ENCODE data around the gene VPS13D.

VPS13D gene

DNA sequence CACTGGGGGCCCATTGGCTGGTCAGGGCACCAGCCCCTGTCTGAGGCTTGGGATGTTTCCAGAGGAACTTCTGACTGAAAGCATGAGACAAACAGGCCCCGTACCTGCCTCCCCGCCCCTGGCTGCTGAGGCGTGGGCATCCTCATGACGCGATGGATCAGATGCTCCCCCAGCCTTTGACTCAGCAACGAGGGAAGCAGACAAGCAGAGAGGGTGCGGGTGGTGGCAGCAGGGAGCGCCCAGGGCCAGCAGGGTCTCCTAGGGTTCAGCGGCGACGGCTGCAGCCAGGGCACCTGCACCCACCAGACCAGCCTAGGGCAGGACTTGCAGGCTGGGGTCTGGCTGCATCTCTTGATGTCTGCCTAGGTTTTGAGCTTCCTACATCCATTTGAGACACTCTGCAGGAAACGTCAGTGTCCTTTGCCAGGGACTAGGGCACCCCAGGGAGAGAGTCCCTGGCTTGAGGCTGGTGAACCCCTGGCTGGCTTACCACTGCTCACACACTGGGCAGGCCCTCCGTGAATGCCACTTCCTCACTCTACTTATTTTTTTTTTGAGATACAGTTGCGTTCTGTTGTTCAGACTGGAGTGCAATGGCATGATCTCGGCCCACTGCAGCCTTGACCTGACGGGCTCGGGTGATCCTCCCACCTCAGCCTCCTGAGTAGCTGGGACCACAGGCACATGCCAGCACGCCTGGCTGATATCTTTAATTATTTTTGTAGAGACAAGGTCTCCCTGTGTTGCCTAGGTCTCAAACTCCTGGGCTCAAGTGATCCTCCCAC lies 324.9 kb downstream of the VPS13D start:
- DNase-seq (ENCODE audit: low read depth) = no peak

DNA sequence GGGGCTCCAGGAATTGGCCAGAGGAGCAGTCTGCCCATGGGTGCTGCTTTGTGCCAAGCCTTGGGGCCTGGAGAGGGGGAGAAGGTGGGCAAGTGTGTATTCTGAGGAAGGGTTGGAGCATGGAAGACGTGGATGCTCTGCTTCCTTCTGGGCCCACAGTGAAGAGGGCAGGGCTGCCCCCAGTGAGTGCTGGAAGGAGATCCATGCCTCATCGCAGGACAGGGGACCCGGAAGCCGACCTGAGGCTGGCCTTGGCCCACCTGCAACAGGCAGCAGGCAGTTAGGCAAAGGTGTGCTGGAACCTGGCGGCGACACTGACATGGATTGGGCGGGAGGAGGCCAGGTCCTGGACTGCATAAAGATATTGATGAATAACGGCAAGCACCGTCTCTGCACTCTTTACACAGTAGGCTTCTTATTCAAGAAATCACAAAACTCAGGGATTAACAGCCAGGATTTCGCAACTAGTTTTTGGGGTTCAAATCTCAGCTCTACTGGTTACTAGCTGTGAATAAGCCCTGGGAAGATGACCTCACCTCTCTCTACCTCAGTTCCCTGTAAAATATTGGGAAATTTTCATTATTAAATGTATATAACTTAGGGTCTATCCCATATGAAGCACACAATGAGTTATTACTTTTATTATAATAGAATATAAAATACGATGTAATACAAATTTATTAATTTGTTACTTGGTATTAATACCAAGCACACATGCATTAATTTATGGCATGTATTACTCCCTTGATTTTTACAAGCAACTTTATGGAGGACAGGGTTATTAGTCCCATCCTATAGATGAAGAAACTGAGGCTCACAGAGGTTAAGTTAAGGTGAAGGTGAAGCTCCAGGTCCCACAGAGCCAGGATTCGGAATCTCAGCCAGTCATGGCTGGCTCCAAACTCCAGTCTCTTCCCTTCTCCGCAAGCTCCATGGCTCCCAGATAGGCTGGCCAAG lies 325.9 kb downstream of the VPS13D start:
- no peak for DNase-seq (ENCODE audit: low read depth)

GRCh38 chr1:12556368-12556930 lies 326.6 kb downstream of the VPS13D start:
- DNase-seq (ENCODE audit: low read depth) = no peak

DNA sequence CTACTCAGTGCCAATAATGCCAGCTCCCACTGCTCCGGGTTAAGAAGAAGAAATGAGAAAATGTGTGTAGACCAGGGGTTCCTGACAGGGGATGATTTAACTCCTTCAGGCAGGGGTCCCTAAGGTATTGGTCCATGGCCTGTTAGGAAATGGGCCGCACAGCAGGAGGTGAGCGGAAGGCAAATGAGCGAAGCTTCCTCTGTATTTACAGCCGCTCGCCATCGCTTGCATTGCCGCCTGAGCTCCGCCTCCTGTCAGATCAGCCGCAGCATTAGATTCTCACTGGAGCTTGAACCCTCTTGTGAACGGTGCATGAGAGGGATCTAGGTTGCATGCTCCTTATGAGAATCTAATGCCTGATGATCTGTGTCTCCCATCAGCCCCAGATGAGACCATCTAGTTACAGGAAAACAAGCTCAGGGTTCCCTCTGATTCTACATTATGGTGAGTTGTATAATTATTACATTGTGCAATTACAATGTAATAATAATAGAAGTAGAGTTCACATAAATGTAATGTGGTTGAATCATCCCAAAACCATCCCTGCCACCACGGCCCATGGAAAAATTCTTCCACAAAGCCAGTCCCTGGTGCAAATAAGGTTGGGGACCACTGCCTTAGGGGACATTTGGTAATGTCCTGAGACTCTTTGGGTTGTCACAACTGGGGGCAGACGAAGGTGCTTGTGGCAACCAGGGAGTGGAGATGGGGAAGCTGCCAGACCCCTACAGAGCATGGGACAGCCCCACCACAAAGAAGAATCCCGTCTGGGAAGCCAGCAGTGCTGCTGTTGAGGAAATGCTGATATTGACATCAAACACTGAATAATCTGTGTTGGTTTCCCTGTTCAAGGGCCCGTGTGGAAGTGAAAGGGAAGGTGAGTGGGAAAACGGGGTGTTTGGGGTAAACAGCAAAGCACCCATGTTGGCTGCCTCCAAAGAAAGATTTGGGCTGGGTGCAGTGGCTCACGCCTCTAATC lies 327.4 kb downstream of the VPS13D start:
- DNase-seq (ENCODE audit: low read depth) = no peak

GRCh38 chr1:12561121-12561520 lies 331.3 kb downstream of the VPS13D start:
- no peak for DNase-seq (ENCODE audit: low read depth)

All from activated T-cell treated with anti-CD3 and anti-CD28 coated beads for 48 hours (primary cell).